H1 (cell line): Measurements from ENCODE around the gene TARP.

Source experiments
- EP300 ChIP-seq, 2 experiments: IDR thresholded peaks; 1 replicate in 1 of 2; 2 replicates in 1 of 2; pipeline ENCODE4 v1.6.1; 2011 to 2012; ENCODE audit warnings: low read depth in 2 of 2, low read length in 2 of 2, mild to moderate bottlenecking in 2 of 2, borderline replicate concordance in 1 of 2, inconsistent platforms in 1 of 2, moderate library complexity in 1 of 2
- KDM1A ChIP-seq: fragments of 200-600, 300-600 bp; sonication (generic); IDR thresholded peaks from 2 replicates; pipeline ENCODE4 v1.7.1; 2016; ENCODE audit warnings: mild to moderate bottlenecking, low read length, borderline replicate concordance
- POLR2A ChIP-seq, 2 experiments: IDR thresholded peaks; 1 replicate in 1 of 2; 2 replicates in 1 of 2; pipeline ENCODE4 v1.6.1; 2011; ENCODE audit warnings: low read depth in 2 of 2, low read length in 2 of 2, mild to moderate bottlenecking in 2 of 2; ENCODE audit errors: control extremely low read depth in 1 of 2
- TAF1 ChIP-seq: IDR thresholded peaks from 2 replicates; pipeline ENCODE4 v1.6.1; 2011; ENCODE audit warnings: mild to moderate bottlenecking, low read depth, low read length
- TF ChIP-seq, protein P1 (sequence below), 3 experiments: IDR thresholded peaks; 1 replicate in 2 of 3; 2 replicates in 1 of 3; pipeline versions ENCODE4 v1.5.1 to v1.6.1; 2011; ENCODE audit warnings: low read length in 3 of 3, mild to moderate bottlenecking in 3 of 3, inconsistent platforms in 2 of 3, low read depth in 1 of 3, moderate library complexity in 1 of 3; ENCODE audit not compliant: insufficient read depth in 1 of 3; ENCODE audit errors: control extremely low read depth in 1 of 3
- TF ChIP-seq, protein P2 (sequence below): IDR thresholded peaks from 2 replicates; pipeline ENCODE4 v1.6.1; 2012; ENCODE audit warnings: inconsistent platforms

DNA sequence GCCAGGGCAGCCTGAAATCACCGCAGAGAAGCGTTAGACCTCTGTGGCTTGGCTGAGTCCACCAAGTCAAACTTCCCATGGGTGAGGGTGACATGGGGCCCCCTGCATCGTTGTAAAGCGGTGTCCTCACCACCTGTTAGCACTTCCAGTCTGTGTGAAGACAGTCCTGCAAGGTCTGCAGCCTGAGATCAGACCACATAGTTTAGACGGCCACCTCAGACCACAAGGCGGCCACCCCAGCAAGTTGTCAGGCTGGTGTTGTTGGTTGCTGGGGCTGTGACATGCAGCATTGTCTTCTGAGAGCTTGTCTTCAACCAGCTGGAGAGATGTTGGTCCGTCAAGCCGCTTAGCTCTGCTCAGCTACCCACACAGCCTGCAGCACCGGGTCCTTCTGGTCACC, 44.1 kb upstream of the TARP start:
- TF ChIP-seq, protein P1, sequence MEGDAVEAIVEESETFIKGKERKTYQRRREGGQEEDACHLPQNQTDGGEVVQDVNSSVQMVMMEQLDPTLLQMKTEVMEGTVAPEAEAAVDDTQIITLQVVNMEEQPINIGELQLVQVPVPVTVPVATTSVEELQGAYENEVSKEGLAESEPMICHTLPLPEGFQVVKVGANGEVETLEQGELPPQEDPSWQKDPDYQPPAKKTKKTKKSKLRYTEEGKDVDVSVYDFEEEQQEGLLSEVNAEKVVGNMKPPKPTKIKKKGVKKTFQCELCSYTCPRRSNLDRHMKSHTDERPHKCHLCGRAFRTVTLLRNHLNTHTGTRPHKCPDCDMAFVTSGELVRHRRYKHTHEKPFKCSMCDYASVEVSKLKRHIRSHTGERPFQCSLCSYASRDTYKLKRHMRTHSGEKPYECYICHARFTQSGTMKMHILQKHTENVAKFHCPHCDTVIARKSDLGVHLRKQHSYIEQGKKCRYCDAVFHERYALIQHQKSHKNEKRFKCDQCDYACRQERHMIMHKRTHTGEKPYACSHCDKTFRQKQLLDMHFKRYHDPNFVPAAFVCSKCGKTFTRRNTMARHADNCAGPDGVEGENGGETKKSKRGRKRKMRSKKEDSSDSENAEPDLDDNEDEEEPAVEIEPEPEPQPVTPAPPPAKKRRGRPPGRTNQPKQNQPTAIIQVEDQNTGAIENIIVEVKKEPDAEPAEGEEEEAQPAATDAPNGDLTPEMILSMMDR (IDR thresholded peaks at IDR 0.05; ENCODE audit: control extremely low read depth in 1 of 3, insufficient read depth in 1 of 3, low read depth in 1 of 3, low read length in 3 of 3) = no peak
- TF ChIP-seq KDM1A (no peak), TAF1 (no peak), EP300 (IDR thresholded peaks at IDR 0.05; ENCODE audit: borderline replicate concordance in 1 of 2, low read depth in 2 of 2, low read length in 2 of 2) (no peak), POLR2A (IDR thresholded peaks at IDR 0.05; ENCODE audit: control extremely low read depth in 1 of 2, low read depth in 2 of 2, low read length in 2 of 2) (no peak)
- TF ChIP-seq, protein P2, sequence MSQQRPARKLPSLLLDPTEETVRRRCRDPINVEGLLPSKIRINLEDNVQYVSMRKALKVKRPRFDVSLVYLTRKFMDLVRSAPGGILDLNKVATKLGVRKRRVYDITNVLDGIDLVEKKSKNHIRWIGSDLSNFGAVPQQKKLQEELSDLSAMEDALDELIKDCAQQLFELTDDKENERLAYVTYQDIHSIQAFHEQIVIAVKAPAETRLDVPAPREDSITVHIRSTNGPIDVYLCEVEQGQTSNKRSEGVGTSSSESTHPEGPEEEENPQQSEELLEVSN = no peak
